Tibial nerve (tissue), 4 donors: Measurements from ENCODE around the gene PNPLA6.

ENCODE experiments used
- EP300 ChIP-seq, 2 donors: sonication (generic); formaldehyde crosslinking; IDR thresholded peaks; one replicate each; pipeline ENCODE4 v1.6.1; 2017; ENCODE audit warnings: antibody characterized with exemption in 2 of 2, mild to moderate bottlenecking in 1 of 2
- POLR2A ChIP-seq, 2 donors: fragments of 450-650 bp; IDR thresholded peaks; one replicate each; pipeline ENCODE4 v1.6.1; 2017; ENCODE audit warnings: antibody characterized with exemption in 2 of 2, mild to moderate bottlenecking in 2 of 2, moderate library complexity in 2 of 2
- TF ChIP-seq, protein P1 (sequence below), 5 experiments: fragments of 200-600 bp in 3 of 5; fragments of 450-650 bp in 2 of 5; sonication (generic) in 3 of 5; IDR thresholded peaks; one replicate each; pipeline ENCODE4 v1.5.1; 2016 to 2019; ENCODE audit warnings: antibody characterized with exemption in 5 of 5, mild to moderate bottlenecking in 3 of 5, moderate library complexity in 2 of 5

DNA sequence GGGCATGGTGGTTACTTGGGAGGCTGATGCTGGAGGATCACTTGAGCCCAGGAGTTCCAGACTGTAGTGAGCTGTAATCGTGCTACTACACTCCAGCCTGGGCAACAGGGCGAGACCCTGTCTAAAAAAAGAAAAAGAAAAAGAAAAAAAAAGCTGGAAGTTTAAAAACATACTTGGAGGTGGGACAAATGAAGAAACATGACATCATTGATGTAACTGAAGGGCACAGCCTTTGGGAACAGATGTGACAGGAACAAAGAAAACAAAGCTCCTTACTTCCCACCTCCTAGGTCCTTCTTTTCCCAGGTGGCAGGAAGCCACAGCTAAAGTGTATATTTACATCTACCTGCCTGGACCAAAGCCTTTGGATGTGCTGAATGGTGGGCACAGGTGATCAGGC is 48.6 kb upstream of the PNPLA6 start:
- TF ChIP-seq, protein P1, sequence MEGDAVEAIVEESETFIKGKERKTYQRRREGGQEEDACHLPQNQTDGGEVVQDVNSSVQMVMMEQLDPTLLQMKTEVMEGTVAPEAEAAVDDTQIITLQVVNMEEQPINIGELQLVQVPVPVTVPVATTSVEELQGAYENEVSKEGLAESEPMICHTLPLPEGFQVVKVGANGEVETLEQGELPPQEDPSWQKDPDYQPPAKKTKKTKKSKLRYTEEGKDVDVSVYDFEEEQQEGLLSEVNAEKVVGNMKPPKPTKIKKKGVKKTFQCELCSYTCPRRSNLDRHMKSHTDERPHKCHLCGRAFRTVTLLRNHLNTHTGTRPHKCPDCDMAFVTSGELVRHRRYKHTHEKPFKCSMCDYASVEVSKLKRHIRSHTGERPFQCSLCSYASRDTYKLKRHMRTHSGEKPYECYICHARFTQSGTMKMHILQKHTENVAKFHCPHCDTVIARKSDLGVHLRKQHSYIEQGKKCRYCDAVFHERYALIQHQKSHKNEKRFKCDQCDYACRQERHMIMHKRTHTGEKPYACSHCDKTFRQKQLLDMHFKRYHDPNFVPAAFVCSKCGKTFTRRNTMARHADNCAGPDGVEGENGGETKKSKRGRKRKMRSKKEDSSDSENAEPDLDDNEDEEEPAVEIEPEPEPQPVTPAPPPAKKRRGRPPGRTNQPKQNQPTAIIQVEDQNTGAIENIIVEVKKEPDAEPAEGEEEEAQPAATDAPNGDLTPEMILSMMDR (IDR thresholded peaks at IDR 0.05), result no peak
- no peak for TF ChIP-seq EP300 (IDR thresholded peaks at IDR 0.05)
- TF ChIP-seq POLR2A (IDR thresholded peaks at IDR 0.05), result no peak
